HG02870 (cell line): Measurements from ENCODE around the gene VAV2.
"Not testable (repeated sequence)": the region's sequence is repeated elsewhere in the genome, so short reads cannot be mapped to it uniquely, and the experiment has no call there.

ENCODE experiments used
- ATAC-seq: cut with Tn5 transposase; IDR thresholded peaks from one replicate; pipeline ENCODE4 v1.9.1; 2021; ENCODE audit warnings: mild to moderate bottlenecking, moderate library complexity; ENCODE audit not compliant: unreplicated experiment

Gene VAV2

GRCh38 chr9:133775951-133776905, 215.9 kb downstream of the VAV2 start:
- ATAC-seq = no peak

GRCh38 chr9:133775291-133775690, 216.8 kb downstream of the VAV2 start:
- no peak for ATAC-seq

- ATAC-seq = no peak
These were observed 217.3 kb downstream of the VAV2 start for GRCh38 chr9:133774799-133775198.

- ATAC-seq = no peak
These were observed 218.1 kb downstream of the VAV2 start for GRCh38 chr9:133773889-133774655.

GRCh38 chr9:133772581-133772980, 219.5 kb downstream of the VAV2 start:
- ATAC-seq = no peak

DNA sequence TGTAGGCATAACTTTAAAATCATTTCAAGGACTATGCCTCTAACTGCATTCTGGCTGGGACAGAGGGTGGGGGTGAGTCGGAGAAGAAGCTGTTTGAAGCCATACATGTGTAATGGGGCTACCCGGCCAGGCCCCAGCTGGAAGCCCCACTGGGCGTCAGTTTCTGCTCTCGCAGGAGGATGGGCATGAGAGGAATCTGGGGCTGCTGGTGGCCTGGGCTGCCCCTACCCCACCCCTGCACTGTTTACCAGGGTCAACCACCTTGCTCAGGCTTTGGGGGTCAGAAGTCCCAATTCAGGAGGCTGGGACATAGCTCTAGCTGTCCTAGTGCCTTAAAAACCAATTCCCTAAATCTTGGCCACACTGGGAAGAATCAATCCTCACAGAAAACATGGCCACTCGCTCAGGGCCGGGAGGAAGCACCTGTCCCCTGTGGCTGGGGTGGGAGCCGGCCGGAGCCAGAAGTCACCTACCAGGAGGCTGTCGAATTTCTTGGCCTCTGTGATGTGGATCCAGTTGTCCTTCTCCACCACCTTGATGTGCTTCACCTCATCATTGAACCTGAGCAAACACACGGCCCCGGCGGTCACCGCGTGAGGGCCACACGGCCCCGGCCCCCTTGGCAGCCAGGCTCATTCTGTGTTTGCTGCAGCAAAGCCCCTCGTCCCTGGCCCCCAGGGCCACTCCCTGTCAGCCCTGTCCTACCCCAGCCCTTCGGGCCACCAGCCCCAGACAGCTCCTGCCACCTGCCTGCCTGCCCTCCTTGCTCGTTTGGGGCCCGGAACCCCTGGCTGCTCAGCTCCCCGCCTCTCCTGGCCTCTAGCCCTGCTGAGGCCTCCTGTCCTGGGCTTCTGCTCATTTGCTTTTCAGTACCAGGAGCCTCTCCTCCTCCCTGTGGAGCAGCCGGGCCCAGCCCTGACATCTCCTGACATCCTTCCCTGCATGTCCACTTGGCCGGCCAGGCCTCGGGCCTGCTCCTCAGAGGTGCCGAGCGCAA, 220.3 kb downstream of the VAV2 start:
- no peak for ATAC-seq

DNA sequence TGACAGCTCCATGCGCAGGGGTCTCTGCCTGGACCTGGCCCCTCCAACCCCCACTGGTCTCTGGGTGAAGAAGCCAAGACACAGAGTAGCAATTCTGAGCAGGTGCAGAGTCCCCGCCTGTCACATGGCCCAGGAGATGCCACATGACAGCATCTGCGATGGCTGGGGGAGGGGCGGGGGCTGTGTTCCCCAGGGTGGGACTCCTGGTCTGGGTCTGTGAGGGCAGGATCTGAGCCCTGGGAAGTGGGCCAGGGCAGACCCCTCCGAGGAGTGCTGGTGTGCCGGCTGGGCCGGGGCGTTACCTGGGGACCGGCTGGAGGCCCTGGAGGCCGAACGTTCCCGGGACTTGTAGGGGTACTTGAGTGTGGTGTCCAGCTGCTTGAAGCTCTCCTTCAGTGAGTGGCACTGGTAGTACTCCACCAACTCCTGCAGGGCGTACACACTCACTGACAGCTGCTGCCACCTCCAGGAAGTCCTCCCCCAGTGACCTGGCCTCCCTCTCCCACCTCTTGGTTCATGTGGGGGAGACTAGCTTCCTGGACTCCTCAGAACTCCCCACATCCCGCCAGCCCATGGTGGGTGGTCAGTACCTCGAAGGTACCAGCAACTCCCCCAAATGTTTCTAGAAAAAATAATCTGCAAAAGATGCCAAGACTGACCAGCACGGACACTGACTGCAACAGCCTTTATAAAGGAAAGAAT, 221.9 kb downstream of the VAV2 start:
- no peak for ATAC-seq

GRCh38 chr9:133769511-133770075, 222.5 kb downstream of the VAV2 start:
- ATAC-seq = no peak

DNA sequence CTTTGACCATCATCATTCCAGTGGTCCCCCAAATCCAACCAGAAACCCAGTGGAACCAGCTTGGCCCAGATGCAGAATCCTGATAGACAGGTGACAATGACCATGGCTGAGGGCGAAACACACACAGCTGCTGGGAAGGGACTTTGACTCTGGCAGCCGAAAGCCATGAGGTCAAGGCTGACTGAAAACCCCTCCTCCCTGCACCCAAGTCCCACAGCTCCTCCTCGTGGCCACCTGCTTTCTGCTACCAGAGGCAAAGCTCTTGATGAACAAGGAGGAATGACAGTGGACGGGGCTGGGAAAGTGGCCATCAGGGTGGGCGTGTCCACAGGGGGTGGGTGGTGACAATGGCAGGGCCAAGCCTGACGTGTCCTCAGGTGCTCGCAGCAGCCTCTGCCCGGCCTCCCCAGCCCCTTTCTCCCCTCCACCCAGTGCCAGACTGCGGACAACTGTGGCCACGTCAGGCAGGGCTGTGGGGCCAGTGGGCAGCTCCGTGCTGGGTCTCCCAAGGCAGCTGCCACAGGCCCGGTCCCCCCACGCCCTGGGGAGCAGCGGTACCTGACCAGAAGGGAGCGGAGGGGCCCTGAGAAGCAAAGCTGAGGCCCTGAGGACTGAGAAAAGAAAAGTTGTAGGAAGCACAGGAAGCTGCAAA, 223.1 kb downstream of the VAV2 start:
- ATAC-seq = no peak

DNA sequence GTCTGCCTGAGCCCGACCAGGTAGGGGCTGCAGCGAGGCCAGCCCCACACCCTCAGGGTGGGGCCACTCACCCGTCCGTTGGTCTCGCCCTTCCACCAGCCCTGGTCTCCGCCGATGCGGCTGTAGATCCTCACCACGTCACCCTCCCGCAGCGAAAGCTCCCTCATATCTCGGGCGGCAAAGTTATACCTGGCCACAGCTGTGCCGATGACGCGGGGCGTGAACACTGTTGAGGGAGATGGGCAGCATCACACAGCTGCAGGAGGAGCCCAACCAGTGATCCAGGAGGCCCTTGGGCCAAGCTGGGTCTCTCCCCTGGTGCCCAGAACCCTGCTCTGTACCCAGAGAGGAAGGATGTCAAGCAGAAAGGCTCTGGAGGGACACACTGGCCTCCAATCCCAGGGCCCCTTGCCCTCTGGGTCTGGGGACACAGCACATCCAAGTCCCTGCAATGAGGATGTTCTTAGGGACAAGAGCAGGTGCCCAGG, 223.7 kb downstream of the VAV2 start:
- no peak for ATAC-seq

DNA sequence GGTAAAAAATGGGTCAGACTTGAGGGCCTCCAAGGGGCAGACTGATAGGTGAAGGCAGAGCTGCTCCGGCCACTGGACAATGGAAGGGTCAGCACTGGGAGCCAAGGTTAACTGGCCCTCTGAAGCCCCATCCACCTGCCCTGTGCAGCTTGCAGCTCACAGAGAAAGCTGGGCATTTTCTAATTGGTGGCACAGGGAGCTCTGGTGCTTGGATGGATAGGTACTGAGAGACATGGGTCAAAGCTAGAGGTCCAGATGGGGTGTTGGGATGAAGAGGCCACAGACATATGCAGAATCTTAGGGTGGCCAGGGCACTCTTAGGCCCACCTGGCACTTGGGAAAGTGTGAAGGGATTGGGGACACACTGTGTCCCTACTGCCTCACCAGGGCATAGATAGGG, 224.5 kb downstream of the VAV2 start:
- ATAC-seq = no peak

DNA sequence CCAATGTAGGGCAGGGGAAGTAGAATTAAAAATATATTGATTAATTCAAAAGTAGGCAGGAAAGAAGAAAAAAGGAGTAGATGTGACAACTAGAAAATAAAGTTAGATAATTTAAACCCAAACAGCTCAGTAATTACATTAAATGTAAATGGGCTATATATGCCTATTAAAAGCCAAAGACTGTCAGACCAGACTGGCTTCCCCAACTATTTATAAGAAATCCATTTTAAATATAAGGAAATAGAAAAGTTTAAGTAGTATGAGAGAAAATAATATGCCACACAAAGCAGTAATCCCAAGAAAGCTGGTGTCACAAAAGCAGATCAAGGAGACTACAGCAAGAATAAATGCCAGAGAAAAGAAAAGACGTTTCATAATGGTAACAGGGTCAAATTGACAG, 225.1 kb downstream of the VAV2 start:
- no peak for ATAC-seq

- not testable (repeated sequence) for ATAC-seq
These were observed 225.9 kb downstream of the VAV2 start for GRCh38 chr9:133766234-133766633.

DNA sequence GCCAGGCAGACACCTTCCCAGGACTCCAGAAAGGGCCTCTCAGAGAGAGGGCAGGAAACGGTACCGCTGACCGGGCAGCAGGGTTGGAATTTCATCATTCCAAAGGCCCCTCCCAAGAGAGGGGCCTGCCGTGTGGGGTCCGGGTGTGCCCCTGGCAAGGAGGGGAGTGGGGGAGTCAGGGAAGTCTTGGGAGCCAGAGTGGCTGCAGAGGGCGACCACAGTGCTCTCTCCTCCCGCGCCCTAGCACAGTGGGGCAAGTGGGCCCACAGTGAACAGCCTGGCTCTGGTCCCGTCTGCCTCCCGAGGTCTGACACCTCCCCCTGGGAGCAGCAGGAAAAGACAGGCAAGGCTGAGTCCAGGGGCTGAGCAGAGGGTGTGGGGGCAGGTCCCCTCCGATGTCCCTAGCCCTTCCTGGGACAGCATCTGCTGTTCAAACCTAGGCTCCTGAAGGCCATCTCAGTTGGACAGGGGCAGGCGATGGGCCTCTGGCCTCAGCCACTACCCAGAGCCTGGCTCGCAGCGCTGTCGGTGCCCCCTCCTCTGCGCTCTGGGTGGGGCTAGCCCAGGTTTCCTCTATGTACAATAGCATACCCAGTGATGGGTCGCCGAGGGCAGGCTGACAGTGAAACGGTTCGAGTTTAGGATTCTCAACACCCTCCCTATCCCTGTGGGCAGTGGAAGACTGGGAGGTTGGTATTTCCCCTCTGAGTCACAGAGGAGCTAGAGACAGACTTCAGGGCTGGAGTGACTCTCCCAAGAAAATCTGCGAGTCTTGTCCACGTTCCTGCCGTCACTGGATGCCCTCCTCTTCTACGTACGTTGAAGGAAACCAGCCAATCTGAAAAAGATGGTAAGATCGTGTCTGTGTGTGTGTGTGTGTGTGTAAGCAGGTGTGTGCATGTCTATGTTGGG, 228.6 kb downstream of the VAV2 start:
- no peak for ATAC-seq

DNA sequence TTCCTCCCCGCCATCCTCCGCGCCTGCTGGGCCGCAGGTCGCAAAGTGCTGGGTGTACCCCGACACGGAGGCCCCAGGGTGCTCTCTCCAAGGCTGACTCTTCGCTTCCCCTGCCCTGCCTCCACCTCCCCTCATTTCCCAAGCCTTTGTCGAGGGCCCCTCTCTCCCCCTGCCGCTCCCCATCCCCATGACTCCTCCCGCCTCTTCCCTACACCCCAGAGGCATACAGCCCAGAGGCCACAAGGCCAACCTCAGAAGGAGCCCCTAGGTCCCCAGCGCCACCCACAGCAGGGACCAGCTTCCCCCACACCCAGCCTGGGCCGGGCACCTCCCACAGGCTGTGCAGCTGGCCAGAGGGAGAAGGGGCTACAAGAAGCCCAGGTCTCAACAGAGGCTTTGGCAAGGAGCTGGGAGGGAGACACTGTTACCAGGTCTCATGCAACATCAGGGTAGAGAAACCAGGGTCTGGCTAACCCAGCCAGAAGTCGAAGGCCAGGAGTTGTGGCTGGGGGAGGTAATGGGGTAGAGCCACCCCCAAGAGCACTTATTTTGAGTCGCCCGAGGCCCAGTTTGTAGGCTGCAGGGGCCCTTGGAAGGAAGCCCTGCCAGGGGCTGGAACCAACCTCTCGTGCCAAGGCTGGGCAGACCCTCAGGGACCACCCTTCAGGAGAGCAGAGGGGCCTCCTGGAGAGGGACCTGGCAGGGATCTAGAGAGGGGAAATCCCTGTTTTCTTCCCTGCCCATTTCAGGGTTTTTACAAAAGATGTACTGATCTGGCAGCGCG, 229.4 kb downstream of the VAV2 start:
- no peak for ATAC-seq

- no peak for ATAC-seq
These were observed 230.4 kb downstream of the VAV2 start for GRCh38 chr9:133761641-133762248.

DNA sequence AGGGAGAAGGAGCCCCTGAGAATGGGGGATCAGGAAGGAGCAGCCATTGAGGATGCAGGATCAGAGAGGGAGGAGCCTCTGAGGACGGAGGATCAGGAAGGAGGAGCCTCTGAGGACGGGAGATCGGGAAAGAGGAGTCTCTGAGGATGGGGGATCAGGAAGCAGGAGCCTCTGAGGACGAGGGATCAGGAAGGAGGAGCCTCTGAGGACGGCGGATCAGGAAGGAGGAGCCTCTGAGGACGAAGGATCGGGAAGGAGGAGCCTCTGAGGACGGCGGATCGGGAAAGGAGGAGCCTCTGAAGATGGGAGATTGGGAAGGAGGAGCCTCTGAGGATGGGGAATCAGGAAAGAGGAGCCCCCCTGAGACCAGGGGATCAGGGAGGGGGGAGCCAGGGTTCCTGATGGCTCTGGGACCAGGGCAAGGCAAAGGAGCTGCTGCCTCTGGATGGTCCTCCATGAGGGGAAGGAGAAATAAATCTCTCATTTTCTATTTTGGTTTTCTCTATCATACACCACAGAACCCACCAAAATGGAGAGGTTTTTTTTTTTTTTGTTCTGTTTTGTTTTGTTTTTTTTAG, 231.3 kb downstream of the VAV2 start:
- no peak for ATAC-seq
